ENCODE results near the gene ELF5.

GRCh38 chr11:34508524-34508923 is 5.1 kb downstream of the ELF5 start:
- TF ChIP-seq CTCF (IDR thresholded peaks at IDR 0.05; ENCODE audit: poor library complexity, severe bottlenecking) (no peak), MXI1 (conservative IDR thresholded peaks at IDR 0.05; ENCODE audit: poor library complexity, severe bottlenecking) (no peak), RAD21 (conservative IDR thresholded peaks at IDR 0.05) (no peak), EZH2 (IDR thresholded peaks at IDR 0.05; ENCODE audit: borderline replicate concordance, insufficient read depth, low read length, poor library complexity, severe bottlenecking) (no peak)
- TF ChIP-seq, protein P1, sequence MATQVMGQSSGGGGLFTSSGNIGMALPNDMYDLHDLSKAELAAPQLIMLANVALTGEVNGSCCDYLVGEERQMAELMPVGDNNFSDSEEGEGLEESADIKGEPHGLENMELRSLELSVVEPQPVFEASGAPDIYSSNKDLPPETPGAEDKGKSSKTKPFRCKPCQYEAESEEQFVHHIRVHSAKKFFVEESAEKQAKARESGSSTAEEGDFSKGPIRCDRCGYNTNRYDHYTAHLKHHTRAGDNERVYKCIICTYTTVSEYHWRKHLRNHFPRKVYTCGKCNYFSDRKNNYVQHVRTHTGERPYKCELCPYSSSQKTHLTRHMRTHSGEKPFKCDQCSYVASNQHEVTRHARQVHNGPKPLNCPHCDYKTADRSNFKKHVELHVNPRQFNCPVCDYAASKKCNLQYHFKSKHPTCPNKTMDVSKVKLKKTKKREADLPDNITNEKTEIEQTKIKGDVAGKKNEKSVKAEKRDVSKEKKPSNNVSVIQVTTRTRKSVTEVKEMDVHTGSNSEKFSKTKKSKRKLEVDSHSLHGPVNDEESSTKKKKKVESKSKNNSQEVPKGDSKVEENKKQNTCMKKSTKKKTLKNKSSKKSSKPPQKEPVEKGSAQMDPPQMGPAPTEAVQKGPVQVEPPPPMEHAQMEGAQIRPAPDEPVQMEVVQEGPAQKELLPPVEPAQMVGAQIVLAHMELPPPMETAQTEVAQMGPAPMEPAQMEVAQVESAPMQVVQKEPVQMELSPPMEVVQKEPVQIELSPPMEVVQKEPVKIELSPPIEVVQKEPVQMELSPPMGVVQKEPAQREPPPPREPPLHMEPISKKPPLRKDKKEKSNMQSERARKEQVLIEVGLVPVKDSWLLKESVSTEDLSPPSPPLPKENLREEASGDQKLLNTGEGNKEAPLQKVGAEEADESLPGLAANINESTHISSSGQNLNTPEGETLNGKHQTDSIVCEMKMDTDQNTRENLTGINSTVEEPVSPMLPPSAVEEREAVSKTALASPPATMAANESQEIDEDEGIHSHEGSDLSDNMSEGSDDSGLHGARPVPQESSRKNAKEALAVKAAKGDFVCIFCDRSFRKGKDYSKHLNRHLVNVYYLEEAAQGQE (IDR thresholded peaks at IDR 0.05; ENCODE audit: borderline replicate concordance) = no peak

Data from neural cell (in vitro differentiated cells).